Right cardiac atrium (tissue), 5 donors: Measurements from ENCODE around the gene TSFM. TPM values are rescaled to one million over a fixed set of nuclear protein-coding genes. Genes with fewer than 3 reads are reported as not detected.

Source experiments
- ATAC-seq, 2 donors: fragments of 200-7000 bp; cut with Tn5 transposase; one replicate each; pipeline versions ENCODE4 v1.8.0 to v1.9.1; 2020; ENCODE audit warnings: moderate library complexity in 2 of 2, mild to moderate bottlenecking in 1 of 2
- DNase-seq, 3 donors: peaks; one replicate each; pipeline ENCODE4 v3.0.0-alpha.2; 2020
- H3K27ac ChIP-seq: one replicate; pipeline ENCODE4 v1.5.1; 2013; ENCODE audit warnings: mild to moderate bottlenecking, low read length, control low read depth, moderate library complexity
- H3K27me3 ChIP-seq: one replicate; pipeline ENCODE4 v1.6.1; 2013; ENCODE audit not compliant: control insufficient read depth, insufficient read depth
- H3K4me1 ChIP-seq: one replicate; pipeline ENCODE4 v1.6.1; 2013; ENCODE audit warnings: low read length; ENCODE audit not compliant: control insufficient read depth, insufficient read depth
- H3K4me3 ChIP-seq: one replicate; pipeline ENCODE4 v1.5.1; 2013; ENCODE audit warnings: low read length, control low read depth
- H3K9me3 ChIP-seq: one replicate; pipeline ENCODE4 v1.6.1; 2013; ENCODE audit warnings: low read length; ENCODE audit not compliant: control insufficient read depth
- WGBS: extraction: QIAGEN DNeasy Blood & Tissue Kit; methylation state at CpG from one replicate; pipeline ENCODE4 v1.1.7; 2013; 5-methylcytosine and 5-hydroxymethylcytosine counted together
- intact Hi-C, 4 donors: fragments of 100-400 bp; cut with DNase I; formaldehyde crosslinking; loops; one replicate each; pipeline versions ENCODE4 v1.11.0 to v1.14.0; 2022 to 2023
- polyA plus RNA-seq: library from polyadenylated mRNA; stranded (reverse); fragments of 200-250 nt; gene quantifications from one replicate; pipeline ENCODE4 v1.2.3, GENCODE V29; 2013
- total RNA-seq, 4 donors: library from RNA; stranded (reverse); fragmentation: NEBNext Ultra II Directional; extraction: Animal tissue kit (Norgen Biotek cat#: 25700); gene quantifications; one replicate each; pipeline ENCODE4 v1.2.1, GENCODE V29; 2021
- donor health status: healthy with polysubstance abuse.
- donor health status: DM: no; HTN: yes; CAD: no.
- donor health status: DM: no; HTN: no; CAD: no.
- donor health status: DM: no; HTN: yes; CAD: no; lungs with severe emphysema.
- donor health status: DM: yes; HTN: yes; CAD: no.

TSFM gene
- total and polyA plus RNA-seq, 5 donors, result 28.9 to 50.7 (median 33.5) TPM

- intact Hi-C loops, result no loop called here
- Histone ChIP-seq H3K4me3 (no peak overlapping the region), H3K9me3 (no peaks in the 10 kb centered on the region), H3K27ac (no peak overlapping the region), H3K4me1 (no peaks in the 10 kb centered on the region), H3K27me3 (no peaks in the 10 kb centered on the region)
- WGBS, result 90% methylated on average over 5 of the region's 5 CpGs
- ATAC-seq (no peak), DNase-seq (no peak)
These were observed 25.8 kb downstream of the TSFM start for GRCh38 chr12:57808351-57808750.

GRCh38 chr12:57809425-57809824 is 26.8 kb downstream of the TSFM start:
- WGBS, result 95% methylated on average over 3 of the region's 3 CpGs
- Histone ChIP-seq H3K27ac (no peak overlapping the region), H3K27me3 (no peaks in the 10 kb centered on the region), H3K4me1 (peaks cover 5% of the 10 kb centered on the region), H3K4me3 (no peak overlapping the region), H3K9me3 (no peaks in the 10 kb centered on the region)
- intact Hi-C loops, result no loop called here
- DNase-seq, result no peak
- ATAC-seq, result no peak

- ATAC-seq (no peak), DNase-seq (no peak)
- 91% methylated on average over 5 of the region's 5 CpGs for WGBS
- no peak overlapping the region for H3K27ac ChIP-seq
- intact Hi-C loops, result no loop called here
- H3K4me3 ChIP-seq, result no peak overlapping the region
- no peaks in the 10 kb centered on the region for H3K27me3 ChIP-seq
- no peaks in the 10 kb centered on the region for H3K9me3 ChIP-seq
- H3K4me1 ChIP-seq, result peaks cover 8% of the 10 kb centered on the region
These were observed 27.9 kb downstream of the TSFM start for GRCh38 chr12:57810450-57810849.

GRCh38 chr12:57811028-57811755 is 28.6 kb downstream of the TSFM start:
- no peaks in the 10 kb centered on the region for H3K9me3 ChIP-seq
- no peaks in the 10 kb centered on the region for H3K27me3 ChIP-seq
- WGBS, result 92% methylated on average over 10 of the region's 10 CpGs
- no peak overlapping the region for H3K4me3 ChIP-seq
- DNase-seq, result no peak
- ATAC-seq, result no peak
- intact Hi-C loops, result no loop called here
- H3K4me1 ChIP-seq, result peaks cover 15% of the 10 kb centered on the region
- H3K27ac ChIP-seq, result no peak overlapping the region

- Histone ChIP-seq H3K4me1 (peaks cover 25% of the 10 kb centered on the region), H3K27ac (no peak overlapping the region), H3K4me3 (no peak overlapping the region), H3K27me3 (no peaks in the 10 kb centered on the region), H3K9me3 (no peaks in the 10 kb centered on the region)
- DNase-seq (no peak), ATAC-seq (no peak)
- 78% methylated on average over 14 of the region's 14 CpGs for WGBS
- intact Hi-C loops, result no loop called here
These were observed 30.8 kb downstream of the TSFM start for GRCh38 chr12:57813111-57813970.

GRCh38 chr12:57813971-57814772 is 31.6 kb downstream of the TSFM start:
- H3K27ac ChIP-seq, result no peak overlapping the region
- ATAC-seq (peak in 1 of 2 donors; percentile 12), DNase-seq (peak in 2 of 3 donors; percentile 57 to 74)
- H3K9me3 ChIP-seq, result no peaks in the 10 kb centered on the region
- H3K4me3 ChIP-seq, result no peak overlapping the region
- 55% methylated on average over 17 of the region's 17 CpGs for WGBS
- H3K4me1 ChIP-seq, result peaks cover 30% of the 10 kb centered on the region
- H3K27me3 ChIP-seq, result no peaks in the 10 kb centered on the region
- intact Hi-C loops, result no loop called here

- Histone ChIP-seq H3K27me3 (no peaks in the 10 kb centered on the region), H3K4me3 (no peak overlapping the region), H3K9me3 (no peaks in the 10 kb centered on the region), H3K4me1 (peaks cover 30% of the 10 kb centered on the region), H3K27ac (peak overlapping the region; percentile 19)
- 82% methylated on average over 13 of the region's 13 CpGs for WGBS
- intact Hi-C loops, result no loop called here
- DNase-seq (no peak), ATAC-seq (no peak)
These were observed 32.8 kb downstream of the TSFM start for GRCh38 chr12:57815177-57816000.

GRCh38 chr12:57816001-57816854 is 33.6 kb downstream of the TSFM start:
- WGBS, result 46% methylated on average over 3 of the region's 3 CpGs
- H3K4me3 ChIP-seq, result no peak overlapping the region
- no peaks in the 10 kb centered on the region for H3K27me3 ChIP-seq
- DNase-seq (peak in 1 of 3 donors; percentile 50), ATAC-seq (no peak)
- no peaks in the 10 kb centered on the region for H3K9me3 ChIP-seq
- peak overlapping the region; percentile 68 for H3K27ac ChIP-seq
- peaks cover 30% of the 10 kb centered on the region for H3K4me1 ChIP-seq
- intact Hi-C loops, result no loop called here

- 22% methylated on average over 5 of the region's 5 CpGs for WGBS
- ATAC-seq (peak; percentile 78 to 87), DNase-seq (peak; percentile 76 to 86 (median 77))
- H3K4me1 ChIP-seq, result peaks cover 30% of the 10 kb centered on the region
- H3K27me3 ChIP-seq, result no peaks in the 10 kb centered on the region
- H3K27ac ChIP-seq, result peak overlapping the region; percentile 68
- no peaks in the 10 kb centered on the region for H3K9me3 ChIP-seq
- intact Hi-C loops, result no loop called here
- no peak overlapping the region for H3K4me3 ChIP-seq
These were observed 34.2 kb downstream of the TSFM start for GRCh38 chr12:57816855-57817151.
